HCT116 (cell line): Measurements from ENCODE around the gene HOXD9.

ENCODE experiments used
- CTCF ChIP-seq, 3 experiments: fragments of 200-600 bp in 1 of 3; sonication (generic) in 1 of 3; IDR thresholded peaks in 2 of 3; conservative IDR thresholded peaks in 1 of 3; 2 replicates each; pipeline ENCODE4 v1.5.1; 2012 to 2017; ENCODE audit warnings: low read depth in 2 of 3, low read length in 2 of 3, antibody characterized with exemption in 1 of 3, borderline replicate concordance in 1 of 3, control low read depth in 1 of 3, mild to moderate bottlenecking in 1 of 3, mixed read lengths in 1 of 3, mixed run types in 1 of 3, moderate library complexity in 1 of 3; ENCODE audit not compliant: insufficient read depth in 1 of 3
- EZH2phosphoT487 ChIP-seq: fragments of 200-600 bp; IDR thresholded peaks from 2 replicates; pipeline ENCODE4 v1.6.1; 2018; ENCODE audit warnings: antibody characterized with exemption, borderline replicate concordance
- POLR2A ChIP-seq: IDR thresholded peaks from 2 replicates; pipeline ENCODE4 v1.7.0; 2011; ENCODE audit warnings: borderline replicate concordance; ENCODE audit not compliant: insufficient read depth, insufficient read length; ENCODE audit errors: extremely low read depth
- POLR2AphosphoS5 ChIP-seq: IDR thresholded peaks from 2 replicates; pipeline ENCODE4 v1.6.1; 2011; ENCODE audit warnings: mild to moderate bottlenecking, low read depth, low read length, moderate library complexity
- SIN3A ChIP-seq: IDR thresholded peaks from 2 replicates; pipeline ENCODE4 v1.6.1; 2012; ENCODE audit warnings: low read depth
- SP1 ChIP-seq: IDR thresholded peaks from 2 replicates; pipeline ENCODE4 v1.6.1; 2012; ENCODE audit warnings: low read depth

GRCh38 chr2:176085120-176085788 lies 37.3 kb upstream of the HOXD9 start:
- no peak for TF ChIP-seq SIN3A
- no peak for TF ChIP-seq CTCF (IDR thresholded peaks at IDR 0.05 in 2 of 3, conservative IDR thresholded peaks at IDR 0.05 in 1 of 3; ENCODE audit: borderline replicate concordance in 1 of 3, insufficient read depth in 1 of 3, low read depth in 2 of 3, low read length in 2 of 3)
- TF ChIP-seq SP1, result no peak
- no peak for TF ChIP-seq EZH2phosphoT487
- no peak for TF ChIP-seq POLR2AphosphoS5
- TF ChIP-seq POLR2A, result no peak
